VCaP (cell line): ENCODE data around the gene NOP16.
A peak's percentile ranks its signal among the peaks of the same experiment; 100 is the strongest.

Experiments
- H3K27ac ChIP-seq: fragments of 450-650 bp; 2 replicates; pipeline ENCODE4 v1.5.1; 2017
- TF ChIP-seq, protein P1 (sequence below): fragments of 450-650 bp; conservative IDR thresholded peaks from 2 replicates; pipeline ENCODE4 v1.5.1; 2017; ENCODE audit warnings: mild to moderate bottlenecking, moderate library complexity

The NOP16 gene

DNA sequence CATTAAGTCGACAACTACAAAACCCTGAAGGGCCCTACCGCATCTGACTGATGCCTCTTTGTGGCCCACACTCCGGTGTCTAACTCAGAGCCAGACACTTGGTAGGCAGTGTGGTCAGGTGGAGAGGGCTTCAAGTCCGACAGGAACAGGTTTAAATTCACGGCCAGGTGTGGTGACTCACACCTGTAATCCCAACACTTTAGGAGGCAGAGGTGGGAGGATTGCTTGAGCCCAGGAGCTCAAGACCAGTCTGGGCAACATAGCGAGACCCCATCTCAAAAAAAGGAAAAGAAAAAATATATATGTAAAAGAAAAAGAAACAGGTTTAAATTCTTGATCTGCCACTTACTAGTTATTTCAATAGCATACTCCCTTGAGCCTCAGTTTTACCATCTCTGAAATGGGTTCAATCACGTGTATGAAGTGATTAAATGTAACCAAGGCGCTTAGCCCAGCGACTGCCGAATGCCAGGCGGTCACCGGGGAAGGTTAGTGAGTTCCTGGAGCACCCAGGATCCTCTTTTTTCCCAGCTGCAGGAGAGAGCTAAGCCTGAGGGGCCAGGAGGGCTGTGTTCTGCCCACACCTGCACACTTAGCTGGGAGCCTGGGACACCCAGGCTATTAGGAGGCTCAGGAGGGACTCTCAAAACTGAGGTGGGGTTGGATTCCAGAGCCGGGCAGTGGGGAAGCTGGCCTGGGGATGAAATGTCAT, 27.0 kb upstream of the NOP16 start:
- TF ChIP-seq, protein P1, sequence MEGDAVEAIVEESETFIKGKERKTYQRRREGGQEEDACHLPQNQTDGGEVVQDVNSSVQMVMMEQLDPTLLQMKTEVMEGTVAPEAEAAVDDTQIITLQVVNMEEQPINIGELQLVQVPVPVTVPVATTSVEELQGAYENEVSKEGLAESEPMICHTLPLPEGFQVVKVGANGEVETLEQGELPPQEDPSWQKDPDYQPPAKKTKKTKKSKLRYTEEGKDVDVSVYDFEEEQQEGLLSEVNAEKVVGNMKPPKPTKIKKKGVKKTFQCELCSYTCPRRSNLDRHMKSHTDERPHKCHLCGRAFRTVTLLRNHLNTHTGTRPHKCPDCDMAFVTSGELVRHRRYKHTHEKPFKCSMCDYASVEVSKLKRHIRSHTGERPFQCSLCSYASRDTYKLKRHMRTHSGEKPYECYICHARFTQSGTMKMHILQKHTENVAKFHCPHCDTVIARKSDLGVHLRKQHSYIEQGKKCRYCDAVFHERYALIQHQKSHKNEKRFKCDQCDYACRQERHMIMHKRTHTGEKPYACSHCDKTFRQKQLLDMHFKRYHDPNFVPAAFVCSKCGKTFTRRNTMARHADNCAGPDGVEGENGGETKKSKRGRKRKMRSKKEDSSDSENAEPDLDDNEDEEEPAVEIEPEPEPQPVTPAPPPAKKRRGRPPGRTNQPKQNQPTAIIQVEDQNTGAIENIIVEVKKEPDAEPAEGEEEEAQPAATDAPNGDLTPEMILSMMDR: no peak
- H3K27ac ChIP-seq: peak overlapping the region; percentile 92

DNA sequence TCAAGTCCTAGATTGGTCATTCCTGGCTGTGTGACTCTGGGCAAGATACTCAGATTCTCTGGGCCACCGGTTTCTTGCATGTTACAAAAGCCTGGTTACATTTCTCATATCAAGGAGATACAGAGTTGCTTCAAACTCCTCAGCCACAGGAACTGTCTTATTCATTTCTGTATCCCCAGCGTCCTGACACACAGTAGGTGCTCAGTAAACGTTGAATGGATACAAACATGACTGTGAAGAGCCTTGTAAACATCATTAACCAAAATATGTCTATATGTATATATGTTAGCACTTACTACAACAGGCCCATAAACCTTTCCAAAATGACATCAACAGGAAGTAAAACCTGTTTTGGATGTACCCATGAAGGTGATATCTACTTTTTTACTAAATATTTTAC, 26.3 kb upstream of the NOP16 start:
- TF ChIP-seq, protein P1: no peak
- no peak overlapping the region for H3K27ac ChIP-seq

DNA sequence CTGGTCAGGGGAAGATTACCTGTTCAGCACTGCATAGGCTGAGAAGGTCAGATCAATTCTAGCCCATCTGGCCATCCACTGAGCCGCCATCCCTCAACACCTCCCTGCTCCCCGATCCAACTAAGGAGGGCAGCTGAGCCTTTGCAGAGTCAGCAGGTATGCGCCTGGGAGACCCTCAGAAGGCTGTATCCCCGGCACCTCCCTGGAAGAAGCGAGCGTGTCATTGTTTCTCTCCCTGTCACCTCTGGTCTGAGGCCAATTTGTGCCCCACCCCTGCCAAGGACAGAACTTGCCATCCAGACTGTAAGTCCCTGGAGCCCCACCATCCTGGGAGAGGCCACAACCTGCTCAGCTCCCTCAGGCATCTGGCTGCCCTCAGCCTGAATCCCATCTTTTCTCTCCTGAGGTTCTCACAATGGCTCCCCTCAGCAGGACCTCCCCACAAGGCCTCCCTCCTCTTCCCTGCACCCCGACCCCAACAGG, 25.4 kb upstream of the NOP16 start:
- TF ChIP-seq, protein P1: no peak
- no peak overlapping the region for H3K27ac ChIP-seq

DNA sequence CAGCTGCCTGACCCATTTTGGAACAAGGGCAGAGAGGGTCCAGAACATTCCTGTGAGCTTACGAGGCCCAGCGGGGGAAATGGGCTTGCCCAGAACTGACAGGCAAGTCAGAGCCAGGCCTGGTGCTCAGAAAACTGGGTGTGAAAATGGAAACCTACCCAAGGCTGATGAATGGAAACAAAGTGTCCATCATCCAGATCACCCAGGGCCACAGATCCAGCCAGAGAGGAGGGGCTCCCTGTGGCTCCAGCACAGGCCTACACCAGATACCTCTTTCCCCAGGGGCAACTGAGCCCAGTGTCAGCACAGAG, 24.8 kb upstream of the NOP16 start:
- no peak overlapping the region for H3K27ac ChIP-seq
- TF ChIP-seq, protein P1: no peak

DNA sequence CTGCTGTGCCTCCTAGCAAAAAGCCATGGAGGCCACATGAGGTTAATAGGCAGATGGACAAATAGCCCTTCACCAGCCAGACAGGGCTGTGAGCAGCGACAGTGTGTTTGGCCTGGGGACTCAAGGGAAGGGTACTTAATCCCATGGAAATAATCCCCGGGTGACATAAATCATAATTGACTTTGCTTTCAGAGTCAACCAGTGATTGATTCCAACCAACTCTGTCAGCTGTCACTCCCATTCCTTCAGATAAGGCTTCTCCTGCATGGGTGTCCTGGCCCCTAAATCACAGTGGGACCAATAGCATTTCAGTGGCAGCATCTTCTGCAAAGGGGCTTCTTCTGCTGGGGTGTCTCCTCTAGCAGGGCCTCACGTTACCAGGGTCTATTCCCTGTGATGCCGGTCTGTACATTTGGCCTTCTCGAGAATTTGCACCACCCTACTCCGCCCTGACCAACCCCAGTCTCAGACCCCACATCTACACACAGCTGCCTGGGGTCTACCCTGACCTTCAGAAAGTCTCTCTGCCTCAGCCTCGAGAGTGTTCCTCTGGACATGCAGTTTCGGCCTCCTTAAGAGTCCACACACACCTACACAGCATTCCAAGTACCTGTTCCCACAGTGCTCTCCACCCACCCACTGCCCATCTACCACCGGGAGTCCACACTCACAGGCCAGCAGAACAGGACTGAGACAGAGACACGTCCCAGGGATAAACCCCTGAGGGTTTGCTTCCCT, 24.3 kb upstream of the NOP16 start:
- H3K27ac ChIP-seq: no peak overlapping the region
- TF ChIP-seq, protein P1: no peak

DNA sequence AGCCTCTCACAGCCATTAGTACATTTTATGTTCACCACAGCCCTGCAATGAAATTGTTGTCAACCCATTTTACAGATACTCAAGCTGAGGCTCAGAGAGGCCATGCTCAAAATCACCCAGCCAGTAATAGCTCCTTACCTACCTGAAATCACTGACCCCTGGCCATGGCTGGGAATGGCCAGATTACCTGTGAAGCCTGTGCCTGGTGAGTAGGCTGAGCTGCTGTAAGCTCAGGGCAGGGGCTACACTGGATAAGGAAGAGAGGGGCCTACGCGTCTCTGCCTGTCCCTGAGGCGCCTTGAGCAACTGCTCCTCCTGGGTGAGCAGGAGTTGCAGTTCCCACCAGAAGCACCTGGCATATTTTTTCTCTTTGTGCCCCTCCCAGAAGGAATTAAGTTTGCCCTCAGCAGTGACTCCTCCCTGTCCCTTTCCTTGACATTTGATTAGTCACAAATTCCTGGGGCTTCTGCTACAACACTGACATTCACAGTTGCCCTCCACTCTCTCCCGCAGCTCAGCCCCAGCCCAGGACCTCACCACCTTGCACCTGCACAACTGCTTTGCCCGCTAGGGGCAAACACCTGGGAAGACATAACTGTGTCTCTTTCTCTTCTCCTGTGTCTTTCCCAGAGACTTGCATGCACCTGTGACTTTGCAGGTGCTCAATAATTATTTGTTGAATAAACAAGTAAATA, 22.2 kb upstream of the NOP16 start:
- TF ChIP-seq, protein P1: no peak; the same call in 1 of the 2 replicates
- H3K27ac ChIP-seq: no peak overlapping the region

DNA sequence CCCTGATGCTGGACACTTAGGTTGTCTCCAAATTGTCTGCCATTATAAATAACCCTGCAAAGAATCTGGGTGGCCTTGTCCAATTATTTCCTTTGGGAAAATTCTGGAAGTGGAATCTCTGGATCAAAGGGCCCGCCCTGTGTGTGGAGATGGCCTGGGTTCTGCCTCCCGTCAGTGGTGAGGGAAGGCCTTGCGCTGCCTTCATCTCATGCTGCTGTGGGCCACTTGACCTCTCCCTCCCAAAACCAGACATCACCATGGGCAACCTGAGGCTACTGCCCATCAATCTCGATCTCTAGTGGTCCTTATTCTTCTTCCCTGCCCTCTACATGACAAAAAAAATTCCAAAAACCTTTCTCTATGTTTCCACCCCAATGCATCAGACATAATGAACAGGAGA, 21.4 kb upstream of the NOP16 start:
- TF ChIP-seq, protein P1: no peak
- H3K27ac ChIP-seq: no peak overlapping the region
